C4-2B (cell line): ENCODE measurements around the gene CYP46A1.

Experiments used
- H3K27ac ChIP-seq: fragments of 450-650 bp; 2 replicates; pipeline ENCODE4 v1.5.1; 2017
- TF ChIP-seq, protein P1 (sequence below): fragments of 450-650 bp; conservative IDR thresholded peaks from 2 replicates; pipeline ENCODE4 v1.5.1; 2017; ENCODE audit warnings: mild to moderate bottlenecking

CYP46A1 gene

GRCh38 chr14:99775351-99775750 lies 91.3 kb downstream of the CYP46A1 start:
- TF ChIP-seq, protein P1, sequence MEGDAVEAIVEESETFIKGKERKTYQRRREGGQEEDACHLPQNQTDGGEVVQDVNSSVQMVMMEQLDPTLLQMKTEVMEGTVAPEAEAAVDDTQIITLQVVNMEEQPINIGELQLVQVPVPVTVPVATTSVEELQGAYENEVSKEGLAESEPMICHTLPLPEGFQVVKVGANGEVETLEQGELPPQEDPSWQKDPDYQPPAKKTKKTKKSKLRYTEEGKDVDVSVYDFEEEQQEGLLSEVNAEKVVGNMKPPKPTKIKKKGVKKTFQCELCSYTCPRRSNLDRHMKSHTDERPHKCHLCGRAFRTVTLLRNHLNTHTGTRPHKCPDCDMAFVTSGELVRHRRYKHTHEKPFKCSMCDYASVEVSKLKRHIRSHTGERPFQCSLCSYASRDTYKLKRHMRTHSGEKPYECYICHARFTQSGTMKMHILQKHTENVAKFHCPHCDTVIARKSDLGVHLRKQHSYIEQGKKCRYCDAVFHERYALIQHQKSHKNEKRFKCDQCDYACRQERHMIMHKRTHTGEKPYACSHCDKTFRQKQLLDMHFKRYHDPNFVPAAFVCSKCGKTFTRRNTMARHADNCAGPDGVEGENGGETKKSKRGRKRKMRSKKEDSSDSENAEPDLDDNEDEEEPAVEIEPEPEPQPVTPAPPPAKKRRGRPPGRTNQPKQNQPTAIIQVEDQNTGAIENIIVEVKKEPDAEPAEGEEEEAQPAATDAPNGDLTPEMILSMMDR, result no peak
- no peak overlapping the region for H3K27ac ChIP-seq
